Endothelial cell of umbilical vein (primary cell): ENCODE results near the gene TTLL7.

ENCODE experiments used
- CTCF ChIP-seq, 2 donors: IDR thresholded peaks; 1 replicate in 1 of 2; 2 replicates in 1 of 2; pipeline ENCODE4 v1.5.1; 2011; ENCODE audit warnings: low read length in 2 of 2, mild to moderate bottlenecking in 2 of 2, moderate library complexity in 2 of 2, control low read depth in 1 of 2, inconsistent platforms in 1 of 2, low read depth in 1 of 2; ENCODE audit not compliant: insufficient read depth in 1 of 2; ENCODE audit errors: extremely low read depth in 1 of 2
- EZH2 ChIP-seq: IDR thresholded peaks from 2 replicates; pipeline ENCODE4 v1.6.1; 2012; ENCODE audit warnings: borderline replicate concordance, low read depth, mild to moderate bottlenecking, moderate library complexity, low read length, inconsistent platforms; ENCODE audit not compliant: severe bottlenecking
- FOS ChIP-seq: IDR thresholded peaks from 2 replicates; pipeline ENCODE4 v1.6.1; 2011; ENCODE audit warnings: mild to moderate bottlenecking, low read length, moderate library complexity, borderline replicate concordance; ENCODE audit not compliant: insufficient read depth
- GATA2 ChIP-seq: IDR thresholded peaks from 2 replicates; pipeline ENCODE4 v1.7.0; 2011; ENCODE audit warnings: low read depth, mild to moderate bottlenecking, moderate library complexity, mixed read lengths, low read length; ENCODE audit not compliant: insufficient read length, insufficient read depth
- JUN ChIP-seq: IDR thresholded peaks from 2 replicates; pipeline ENCODE4 v1.6.1; 2011; ENCODE audit warnings: borderline replicate concordance, low read depth; ENCODE audit not compliant: insufficient read length, insufficient read depth
- MYC ChIP-seq: IDR thresholded peaks from one replicate; pipeline ENCODE4 v1.6.1; 2011; ENCODE audit warnings: mild to moderate bottlenecking, low read depth, low read length
- POLR2A ChIP-seq: IDR thresholded peaks from 2 replicates; pipeline ENCODE4 v1.6.1; 2012; ENCODE audit warnings: low read depth, mild to moderate bottlenecking, control low read depth, low read length
- POLR2AphosphoS5 ChIP-seq: IDR thresholded peaks from 2 replicates; pipeline ENCODE4 v1.6.1; 2012; ENCODE audit warnings: low read depth, mild to moderate bottlenecking, control low read depth, low read length, moderate library complexity; ENCODE audit not compliant: insufficient read depth
- TF ChIP-seq, protein P1 (sequence below): IDR thresholded peaks from 2 replicates; pipeline ENCODE4 v1.6.1; 2011; ENCODE audit not compliant: insufficient read depth, insufficient read length

DNA sequence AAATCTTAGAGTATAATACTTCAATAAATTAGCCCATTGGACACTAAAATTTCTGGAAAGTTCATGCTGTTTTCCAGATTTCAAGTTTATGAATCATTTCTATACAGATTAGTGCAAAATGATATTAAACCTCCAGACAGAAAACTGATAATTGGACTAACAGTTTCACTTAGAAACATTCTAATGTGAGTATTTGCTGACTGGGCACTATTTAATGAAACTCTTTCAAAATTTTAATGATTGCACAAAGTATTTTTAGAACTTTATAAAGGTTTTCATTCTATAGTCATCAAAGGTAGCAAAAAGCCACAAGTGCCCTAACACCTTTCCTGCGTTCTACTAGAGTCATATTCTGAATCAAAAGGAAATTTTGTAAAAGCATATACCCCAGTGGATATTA, 81.0 kb downstream of the TTLL7 start:
- TF ChIP-seq CTCF (IDR thresholded peaks at IDR 0.05; ENCODE audit: extremely low read depth in 1 of 2, insufficient read depth in 1 of 2, low read depth in 1 of 2, low read length in 2 of 2) (no peak), MYC (no peak), POLR2A (no peak), EZH2 (no peak), POLR2AphosphoS5 (no peak), FOS (no peak), GATA2 (no peak), JUN (no peak)
- TF ChIP-seq, protein P1, sequence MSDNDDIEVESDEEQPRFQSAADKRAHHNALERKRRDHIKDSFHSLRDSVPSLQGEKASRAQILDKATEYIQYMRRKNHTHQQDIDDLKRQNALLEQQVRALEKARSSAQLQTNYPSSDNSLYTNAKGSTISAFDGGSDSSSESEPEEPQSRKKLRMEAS: no peak
